Mammary microvascular endothelial cell (primary cell): ENCODE data around the gene TRIP13. TPM values are rescaled to one million over a fixed set of nuclear protein-coding genes. Genes with fewer than 3 reads are reported as not detected.

Experiments
- total RNA-seq: library from RNA; depleted of rRNA; stranded (reverse); fragments of >200 nt; gene quantifications from 2 replicates; pipeline ENCODE4 v1.2.3, GENCODE V29; 2015

TRIP13 gene, protein sequence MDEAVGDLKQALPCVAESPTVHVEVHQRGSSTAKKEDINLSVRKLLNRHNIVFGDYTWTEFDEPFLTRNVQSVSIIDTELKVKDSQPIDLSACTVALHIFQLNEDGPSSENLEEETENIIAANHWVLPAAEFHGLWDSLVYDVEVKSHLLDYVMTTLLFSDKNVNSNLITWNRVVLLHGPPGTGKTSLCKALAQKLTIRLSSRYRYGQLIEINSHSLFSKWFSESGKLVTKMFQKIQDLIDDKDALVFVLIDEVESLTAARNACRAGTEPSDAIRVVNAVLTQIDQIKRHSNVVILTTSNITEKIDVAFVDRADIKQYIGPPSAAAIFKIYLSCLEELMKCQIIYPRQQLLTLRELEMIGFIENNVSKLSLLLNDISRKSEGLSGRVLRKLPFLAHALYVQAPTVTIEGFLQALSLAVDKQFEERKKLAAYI
- 58.5 and 61.4 TPM in 2 replicates for total RNA-seq

DNA sequence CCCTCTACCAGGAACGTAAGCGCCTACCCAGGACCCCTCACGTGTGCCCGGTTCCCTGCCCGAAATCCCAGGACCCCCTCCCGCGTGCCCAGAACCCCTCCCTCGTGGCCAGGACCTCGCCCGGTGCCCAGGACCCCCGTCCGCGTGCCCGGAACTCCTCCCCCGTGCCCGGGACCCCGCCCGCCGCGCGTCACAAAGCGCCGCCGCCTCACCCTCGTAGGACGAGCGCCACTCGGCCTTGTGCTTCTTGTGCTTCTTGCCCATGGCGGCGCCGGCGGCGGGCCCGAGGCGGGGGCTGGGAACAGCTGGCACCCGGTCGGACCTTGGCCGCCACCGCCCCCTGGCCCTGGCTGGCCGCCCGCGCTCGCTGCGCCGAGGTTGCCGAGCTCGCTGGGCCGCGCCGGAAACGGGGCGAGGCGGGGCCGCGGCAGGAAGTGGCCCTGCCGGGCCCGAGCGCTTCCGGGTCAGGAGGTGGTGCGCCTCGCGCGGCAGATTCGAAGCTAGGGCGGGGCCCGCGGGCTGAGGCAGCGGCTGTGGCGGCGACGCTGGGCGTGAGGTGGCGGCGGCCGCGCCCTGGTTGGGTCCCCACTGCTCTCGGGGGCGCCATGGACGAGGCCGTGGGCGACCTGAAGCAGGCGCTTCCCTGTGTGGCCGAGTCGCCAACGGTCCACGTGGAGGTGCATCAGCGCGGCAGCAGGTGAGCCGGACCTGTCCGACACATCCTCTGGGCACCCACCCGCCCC lies at the start of gene TRIP13, which contains the start of gene BRD9:
TSS of gene TRIP13 (plus strand) at position 491 of the 743 bp plus-strand sequence. CDS start at position 606, 115 bp downstream.
TSS of gene BRD9 (minus strand) at position 408 of the 743 bp plus-strand sequence. CDS start at position 264, 144 bp downstream.

GRCh38 chr5:850511-851006 lies 42.1 kb upstream of the TRIP13 start, which contains the start of gene ZDHHC11:
ZDHHC11 (minus strand) TSS chr5:850986; CDS start chr5:850602, 384 bp downstream.

Other genes starting within 250 kb of the TRIP13 start
- 0.05 and 0.07 TPM in 2 replicates for gene TPPP, start 199.5 kb upstream of the TRIP13 start, total RNA-seq
- gene ZDHHC11B, start 108.2 kb upstream of the TRIP13 start, total RNA-seq: not detected in 2 replicates
- not detected in 2 replicates for gene ZDHHC11, start 41.9 kb upstream of the TRIP13 start, total RNA-seq
- 39.0 and 41.3 TPM in 2 replicates for gene BRD9, start 83 bp upstream of the TRIP13 start, total RNA-seq
- 0.25 TPM in 1 of 2 replicates, not detected in the other for gene NKD2, start 115.9 kb downstream of the TRIP13 start, total RNA-seq
- gene SLC12A7, start 219.2 kb downstream of the TRIP13 start, total RNA-seq: 19.8 and 27.1 TPM in 2 replicates